ENCODE results near the gene COMMD1.
"Not testable (repeated sequence)": the region's sequence is repeated elsewhere in the genome, so short reads cannot be mapped to it uniquely, and the experiment has no call there.

Gene COMMD1

DNA sequence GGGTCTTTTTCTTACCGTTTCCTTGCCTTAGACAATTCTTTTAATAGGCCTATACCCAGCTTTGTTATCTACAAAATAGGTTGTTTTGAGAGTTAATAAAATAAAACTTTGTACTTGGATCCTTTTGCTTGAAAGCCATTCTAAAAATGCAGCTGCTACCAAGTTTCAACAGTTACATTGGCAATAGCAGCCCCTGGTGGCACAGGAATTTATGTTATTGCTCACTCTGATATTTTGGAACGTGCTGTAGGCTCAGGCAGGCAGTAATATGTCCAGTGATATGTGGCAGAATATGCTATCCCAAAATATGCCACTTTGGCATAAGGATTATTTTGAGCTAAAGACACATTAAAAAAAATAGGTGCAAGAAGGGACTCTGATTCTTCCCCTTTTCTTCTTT lies 6.7 kb upstream of the COMMD1 start:
- Histone ChIP-seq H2AFZ (ENCODE audit: low read depth, low read length) (no peak overlapping the region), H3K27me3 (ENCODE audit: insufficient read depth, low read length) (no peaks in the 10 kb centered on the region), H3K9me3 (ENCODE audit: low read length) (no peaks in the 10 kb centered on the region), H3K36me3 (ENCODE audit: insufficient read depth, low read length) (no peaks in the 10 kb centered on the region), H3K4me1 (ENCODE audit: insufficient read depth, low read length) (no peaks in the 10 kb centered on the region), H3K4me3 (ENCODE audit: low read length) (no peak overlapping the region)

DNA sequence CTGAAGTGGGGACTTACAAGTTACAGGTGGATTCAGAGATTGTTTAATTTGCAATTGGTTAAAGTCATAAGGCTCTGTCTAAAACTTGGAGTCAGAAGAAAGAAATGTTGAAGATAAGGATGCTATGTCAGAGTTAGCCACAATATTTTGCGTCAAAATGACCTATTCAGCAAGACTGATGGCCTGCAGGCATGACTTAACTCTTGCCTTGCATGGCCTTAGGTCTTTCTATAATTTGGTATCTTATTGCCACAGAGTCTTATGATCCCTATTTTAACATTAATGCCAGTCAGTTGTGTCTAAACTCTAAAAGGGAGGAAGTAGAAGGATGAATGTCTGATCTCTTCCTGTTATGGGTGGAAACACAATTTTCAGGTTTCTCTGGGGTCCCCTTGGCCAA lies 5.2 kb upstream of the COMMD1 start:
- H2AFZ ChIP-seq (ENCODE audit: low read depth, low read length) = no peak overlapping the region
- H3K27me3 ChIP-seq (ENCODE audit: insufficient read depth, low read length) = no peaks in the 10 kb centered on the region
- H3K9me3 ChIP-seq (ENCODE audit: low read length) = no peaks in the 10 kb centered on the region
- H3K36me3 ChIP-seq (ENCODE audit: insufficient read depth, low read length) = no peaks in the 10 kb centered on the region
- H3K4me1 ChIP-seq (ENCODE audit: insufficient read depth, low read length) = peaks cover 2% of the 10 kb centered on the region
- H3K4me3 ChIP-seq (ENCODE audit: low read length) = no peak overlapping the region

DNA sequence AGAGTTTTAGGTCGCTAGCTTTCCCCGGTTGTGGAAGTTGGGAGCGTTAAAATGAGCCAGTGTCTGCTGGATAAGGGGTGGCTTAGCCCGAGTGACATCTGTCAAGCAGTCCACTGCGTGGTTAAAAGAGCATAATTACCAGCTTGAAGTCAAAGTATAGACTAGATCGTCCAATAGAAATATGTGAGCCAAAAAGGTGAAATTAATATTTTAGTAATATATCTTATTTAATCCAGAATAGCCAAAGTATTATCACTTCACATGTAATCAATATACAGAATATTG lies 654 bp downstream of the COMMD1 start:
- H3K4me1 ChIP-seq (ENCODE audit: insufficient read depth, low read length) = peaks cover 5% of the 10 kb centered on the region
- no peaks in the 10 kb centered on the region for H3K36me3 ChIP-seq (ENCODE audit: insufficient read depth, low read length)
- peak overlapping the region; percentile 91 for H2AFZ ChIP-seq (ENCODE audit: low read depth, low read length)
- H3K27me3 ChIP-seq (ENCODE audit: insufficient read depth, low read length) = no peaks in the 10 kb centered on the region
- H3K4me3 ChIP-seq (ENCODE audit: low read length) = peak overlapping the region; percentile 84
- H3K9me3 ChIP-seq (ENCODE audit: low read length) = no peaks in the 10 kb centered on the region

DNA sequence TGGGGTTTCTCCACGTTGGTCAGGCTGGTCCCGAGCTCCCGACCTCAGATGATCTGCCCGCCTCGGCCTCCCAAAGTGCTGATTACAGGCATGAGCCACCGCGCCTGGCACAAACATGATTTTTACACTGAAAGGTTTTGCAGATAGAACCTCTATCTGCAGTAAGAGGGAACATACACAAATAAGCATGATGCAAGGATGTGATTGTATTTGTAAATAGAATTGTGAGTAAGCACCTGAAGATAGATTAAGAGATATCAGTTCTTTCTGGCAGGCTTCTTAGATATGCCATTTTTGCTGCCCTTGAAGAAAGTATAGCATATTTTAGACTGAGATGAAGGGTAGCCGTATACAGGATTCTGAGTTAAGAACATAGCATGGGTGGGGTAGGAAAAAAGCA lies 3.6 kb downstream of the COMMD1 start:
- Histone ChIP-seq H2AFZ (ENCODE audit: low read depth, low read length) (no peak overlapping the region), H3K9me3 (ENCODE audit: low read length) (no peaks in the 10 kb centered on the region), H3K27me3 (ENCODE audit: insufficient read depth, low read length) (no peaks in the 10 kb centered on the region), H3K4me1 (ENCODE audit: insufficient read depth, low read length) (peaks cover 5% of the 10 kb centered on the region), H3K36me3 (ENCODE audit: insufficient read depth, low read length) (no peaks in the 10 kb centered on the region), H3K4me3 (ENCODE audit: low read length) (no peak overlapping the region)

DNA sequence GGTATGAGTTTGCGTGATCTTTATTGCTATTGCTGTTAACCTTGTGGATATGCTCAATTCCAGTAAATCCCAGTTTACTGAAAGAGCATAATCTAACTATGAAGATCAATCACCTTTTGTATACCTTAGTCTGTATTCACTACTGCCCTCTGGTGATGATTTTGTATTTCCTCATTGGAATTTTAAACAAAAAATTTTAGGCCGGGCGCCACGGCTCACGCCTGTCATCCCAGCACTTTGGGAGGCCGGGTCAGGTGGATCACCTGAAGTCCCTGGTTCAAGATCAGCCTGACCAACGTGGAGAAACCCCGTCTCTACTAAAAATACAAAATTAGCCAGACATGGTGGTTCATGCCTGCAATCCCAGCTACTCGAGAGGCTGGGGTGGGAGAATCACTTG lies 5.1 kb downstream of the COMMD1 start:
- Histone ChIP-seq H3K9me3 (ENCODE audit: low read length) (no peaks in the 10 kb centered on the region), H3K4me1 (ENCODE audit: insufficient read depth, low read length) (peaks cover 3% of the 10 kb centered on the region)

DNA sequence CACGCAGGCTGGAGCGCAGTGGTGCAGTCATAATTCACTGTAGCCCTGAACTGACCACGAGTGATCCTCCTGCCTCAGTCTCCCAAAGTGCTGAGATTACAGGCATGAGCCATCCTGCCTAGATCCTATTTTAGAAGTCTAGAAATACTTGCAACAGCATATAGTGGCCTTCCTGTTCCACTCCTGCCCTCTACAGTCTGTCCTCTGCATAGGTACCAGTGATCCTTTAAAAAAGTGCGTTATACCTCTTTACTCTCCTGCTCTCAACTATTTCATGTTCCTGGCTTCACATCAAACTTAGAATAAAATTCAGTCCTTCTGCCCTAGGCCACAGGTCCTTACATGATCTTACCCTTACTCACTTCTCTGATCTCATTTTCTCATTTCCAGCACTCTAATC lies 6.0 kb downstream of the COMMD1 start:
- no peaks in the 10 kb centered on the region for H3K27me3 ChIP-seq (ENCODE audit: insufficient read depth, low read length)
- H3K4me1 ChIP-seq (ENCODE audit: insufficient read depth, low read length) = peaks cover under 1% of the 10 kb centered on the region
- H2AFZ ChIP-seq (ENCODE audit: low read depth, low read length) = no peak overlapping the region
- H3K9me3 ChIP-seq (ENCODE audit: low read length) = no peaks in the 10 kb centered on the region
- H3K36me3 ChIP-seq (ENCODE audit: insufficient read depth, low read length) = no peaks in the 10 kb centered on the region
- H3K4me3 ChIP-seq (ENCODE audit: low read length) = no peak overlapping the region

More for the DNA sequence above, 5.1 kb downstream of the COMMD1 start:
- Histone ChIP-seq H3K4me3 (ENCODE audit: low read length) (no peak overlapping the region), H2AFZ (ENCODE audit: low read depth, low read length) (no peak overlapping the region), H3K36me3 (ENCODE audit: insufficient read depth, low read length) (no peaks in the 10 kb centered on the region), H3K27me3 (ENCODE audit: insufficient read depth, low read length) (no peaks in the 10 kb centered on the region)

DNA sequence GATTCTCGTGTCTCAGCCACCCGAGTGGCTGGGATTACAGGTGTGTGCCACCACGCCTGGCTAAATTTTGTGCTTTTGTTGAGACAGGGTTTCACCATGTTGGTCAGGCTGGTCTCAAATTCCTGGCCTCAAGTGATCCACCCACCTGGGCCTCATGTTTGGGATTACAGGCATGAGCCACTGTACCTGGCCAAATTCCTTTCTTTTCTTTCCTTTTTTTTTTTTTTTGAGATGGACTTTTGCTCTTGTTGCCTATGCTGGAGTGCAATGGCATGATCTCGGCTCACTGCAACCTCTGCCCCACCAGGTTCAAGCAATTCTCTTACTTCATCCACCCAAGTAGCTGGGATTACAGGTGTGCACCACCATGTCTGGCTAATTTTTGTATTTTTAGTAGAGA lies 9.3 kb downstream of the COMMD1 start:
- H3K9me3 ChIP-seq (ENCODE audit: low read length); H2AFZ ChIP-seq (ENCODE audit: low read depth, low read length); H3K4me1 ChIP-seq (ENCODE audit: insufficient read depth, low read length); H3K36me3 ChIP-seq (ENCODE audit: insufficient read depth, low read length); H3K27me3 ChIP-seq (ENCODE audit: insufficient read depth, low read length); H3K4me3 ChIP-seq (ENCODE audit: low read length): not testable (repeated sequence)

DNA sequence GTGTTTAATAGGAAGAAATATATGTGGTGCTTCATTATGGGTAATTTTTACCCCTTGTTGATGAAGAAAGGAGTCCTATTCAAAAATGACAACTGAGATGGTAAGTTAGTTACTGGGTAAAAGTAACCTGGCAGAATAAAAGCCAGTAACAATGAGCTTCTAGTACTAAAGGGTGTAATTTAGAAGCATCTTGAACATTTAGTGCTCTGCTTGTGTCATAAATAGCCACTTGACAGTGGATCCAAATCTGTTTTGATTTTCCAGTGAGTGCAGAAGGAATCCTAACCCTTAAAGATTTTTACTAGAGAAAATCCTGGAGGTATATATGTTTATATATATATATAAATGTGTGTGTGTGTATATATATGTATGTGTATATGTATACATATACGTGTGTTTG lies 15.1 kb downstream of the COMMD1 start:
- no peak overlapping the region for H2AFZ ChIP-seq (ENCODE audit: low read depth, low read length)
- H3K36me3 ChIP-seq (ENCODE audit: insufficient read depth, low read length) = no peaks in the 10 kb centered on the region
- no peaks in the 10 kb centered on the region for H3K4me1 ChIP-seq (ENCODE audit: insufficient read depth, low read length)
- H3K9me3 ChIP-seq (ENCODE audit: low read length) = no peaks in the 10 kb centered on the region
- no peak overlapping the region for H3K4me3 ChIP-seq (ENCODE audit: low read length)
- H3K27me3 ChIP-seq (ENCODE audit: insufficient read depth, low read length) = no peaks in the 10 kb centered on the region

DNA sequence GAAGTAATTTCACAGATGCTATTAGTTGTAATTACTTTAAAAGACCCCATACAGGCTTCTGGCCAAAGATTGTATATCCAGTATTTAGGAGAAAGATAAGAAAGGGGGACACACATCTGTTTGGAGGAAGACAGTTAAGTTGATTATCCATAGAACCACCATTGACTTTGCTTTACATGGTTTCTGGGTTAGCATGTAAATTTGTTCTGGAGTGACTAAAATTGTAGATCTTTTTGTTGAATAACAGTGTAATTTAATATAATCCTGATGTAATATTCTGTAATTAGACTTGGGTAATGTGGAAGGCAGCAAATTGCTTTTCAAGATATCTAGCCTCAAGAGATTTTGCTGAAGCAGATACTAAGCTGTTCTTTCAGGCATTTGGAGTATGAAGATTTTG lies 17.2 kb downstream of the COMMD1 start:
- Histone ChIP-seq H3K4me1 (ENCODE audit: insufficient read depth, low read length) (no peaks in the 10 kb centered on the region), H3K9me3 (ENCODE audit: low read length) (no peaks in the 10 kb centered on the region), H3K36me3 (ENCODE audit: insufficient read depth, low read length) (no peaks in the 10 kb centered on the region), H3K4me3 (ENCODE audit: low read length) (no peak overlapping the region), H2AFZ (ENCODE audit: low read depth, low read length) (no peak overlapping the region), H3K27me3 (ENCODE audit: insufficient read depth, low read length) (no peaks in the 10 kb centered on the region)

DNA sequence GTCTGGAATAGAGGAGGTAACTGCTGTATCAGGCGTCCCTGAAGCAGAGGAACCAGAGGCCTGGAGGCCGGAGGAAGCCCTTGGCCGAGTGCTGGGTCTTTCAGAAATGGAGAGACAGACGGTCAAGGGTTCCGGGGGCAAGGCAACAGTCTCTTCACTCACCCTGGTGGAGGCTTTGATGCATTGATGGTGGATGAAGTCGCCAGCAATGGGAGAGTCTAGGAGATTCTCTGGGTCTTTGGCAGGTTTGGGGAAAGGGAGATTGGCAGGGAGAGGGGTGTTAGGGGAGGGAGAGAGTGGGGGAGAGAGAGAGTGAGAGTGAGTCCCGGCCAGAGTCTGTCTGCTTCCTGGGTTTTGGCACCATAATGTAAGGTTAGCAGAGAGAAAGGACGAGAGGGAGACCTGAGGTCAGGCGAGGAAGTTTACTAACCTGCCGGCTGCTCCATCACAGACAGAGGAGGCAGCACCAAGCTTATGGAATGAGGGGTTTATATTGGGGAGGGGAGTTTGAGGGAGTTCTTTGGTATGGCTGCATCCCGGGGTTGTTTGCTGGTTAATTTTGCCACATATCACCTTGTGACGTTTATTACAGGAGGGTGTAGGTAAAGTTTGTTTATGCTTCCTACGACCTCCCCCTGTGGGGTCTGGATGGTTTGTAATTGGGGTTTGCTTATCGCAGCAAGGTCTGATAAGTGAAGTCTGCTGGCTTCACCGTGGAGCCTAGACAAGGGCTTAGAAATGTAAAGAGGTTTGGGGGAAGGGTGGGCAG lies 19.6 kb downstream of the COMMD1 start:
- Histone ChIP-seq H3K9me3 (ENCODE audit: low read length) (no peaks in the 10 kb centered on the region), H2AFZ (ENCODE audit: low read depth, low read length) (no peak overlapping the region), H3K4me1 (ENCODE audit: insufficient read depth, low read length) (no peaks in the 10 kb centered on the region), H3K4me3 (ENCODE audit: low read length) (no peak overlapping the region), H3K36me3 (ENCODE audit: insufficient read depth, low read length) (no peaks in the 10 kb centered on the region), H3K27me3 (ENCODE audit: insufficient read depth, low read length) (no peaks in the 10 kb centered on the region)

DNA sequence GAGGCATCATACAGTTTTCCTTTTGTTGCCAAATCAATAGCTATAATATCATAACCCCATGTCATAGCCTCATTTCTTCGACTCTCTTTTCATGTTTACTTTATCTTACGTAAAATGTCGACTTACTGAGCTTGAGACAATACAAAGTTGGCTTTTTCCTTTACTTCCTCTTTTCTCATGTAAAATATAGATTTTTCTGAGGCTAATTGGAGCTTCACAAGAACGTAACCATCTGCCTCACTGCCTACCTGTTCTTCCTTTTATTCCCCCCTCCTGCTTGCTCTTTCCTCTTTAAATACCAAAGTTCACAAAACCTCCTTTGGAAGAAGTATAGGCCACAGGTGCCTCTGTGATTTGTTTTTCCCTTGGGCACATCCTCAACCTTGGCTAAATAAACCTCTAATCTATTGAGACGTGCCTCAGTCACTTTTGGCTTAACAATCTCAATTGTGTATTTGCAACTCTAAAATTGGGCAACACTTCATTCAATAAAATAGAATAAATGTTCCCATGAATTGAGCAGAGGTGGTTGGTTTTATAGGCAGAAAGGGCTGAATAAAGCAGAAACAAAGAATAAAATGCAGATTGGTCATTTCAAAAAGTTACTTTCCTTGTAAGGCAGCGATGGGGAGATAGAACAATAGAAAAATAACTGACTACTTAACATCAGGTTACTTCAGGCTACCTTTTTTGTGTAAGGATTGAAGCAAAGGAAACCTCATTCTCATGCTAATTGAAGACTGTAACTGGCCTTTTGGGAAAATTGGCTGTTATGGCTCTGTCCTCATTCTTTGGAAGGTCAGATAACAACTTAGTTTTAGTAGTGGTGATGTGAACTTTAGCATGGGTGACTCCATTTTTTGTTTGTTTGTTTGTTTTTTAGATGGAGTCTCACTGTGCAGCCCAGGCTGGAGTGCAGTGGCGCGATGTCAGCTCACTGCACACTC lies 21.3 kb downstream of the COMMD1 start:
- no peak overlapping the region for H3K4me3 ChIP-seq (ENCODE audit: low read length)
- H3K4me1 ChIP-seq (ENCODE audit: insufficient read depth, low read length) = no peaks in the 10 kb centered on the region
- H3K27me3 ChIP-seq (ENCODE audit: insufficient read depth, low read length) = no peaks in the 10 kb centered on the region
- no peaks in the 10 kb centered on the region for H3K9me3 ChIP-seq (ENCODE audit: low read length)
- H2AFZ ChIP-seq (ENCODE audit: low read depth, low read length) = no peak overlapping the region
- H3K36me3 ChIP-seq (ENCODE audit: insufficient read depth, low read length) = no peaks in the 10 kb centered on the region

DNA sequence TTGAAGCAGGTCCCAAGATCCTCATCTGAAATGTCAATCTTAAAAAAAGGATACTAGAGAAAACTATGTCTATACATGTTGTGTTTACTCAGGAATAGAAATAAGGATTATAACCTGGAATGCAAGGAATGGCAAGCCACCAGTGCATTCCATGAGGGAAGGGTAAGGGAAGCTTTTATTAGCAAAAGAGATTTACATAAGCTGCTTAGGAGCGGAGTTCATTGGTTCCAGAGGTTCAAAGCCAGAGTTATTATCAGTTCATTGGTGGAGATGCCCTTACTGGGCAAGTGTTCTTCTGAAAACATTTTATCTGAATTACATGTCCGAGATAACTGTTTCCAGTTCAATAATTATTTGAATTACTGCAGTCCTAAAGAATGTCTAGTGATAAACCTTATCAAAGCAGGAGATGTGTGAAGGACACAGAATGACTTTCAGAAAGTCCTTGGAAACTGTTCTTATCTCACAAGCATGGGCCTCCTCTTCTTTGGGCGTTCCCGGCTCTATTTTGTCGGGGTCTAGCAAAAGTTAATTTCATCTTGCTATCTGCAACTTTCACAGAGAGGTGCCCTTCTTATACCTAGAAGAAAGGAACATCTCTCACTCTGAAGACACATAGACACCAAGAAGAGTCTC lies 23.5 kb downstream of the COMMD1 start:
- Histone ChIP-seq H3K4me1 (ENCODE audit: insufficient read depth, low read length) (no peaks in the 10 kb centered on the region), H3K36me3 (ENCODE audit: insufficient read depth, low read length) (no peaks in the 10 kb centered on the region), H3K9me3 (ENCODE audit: low read length) (peaks cover 7% of the 10 kb centered on the region), H2AFZ (ENCODE audit: low read depth, low read length) (no peak overlapping the region), H3K27me3 (ENCODE audit: insufficient read depth, low read length) (no peaks in the 10 kb centered on the region), H3K4me3 (ENCODE audit: low read length) (no peak overlapping the region)

DNA sequence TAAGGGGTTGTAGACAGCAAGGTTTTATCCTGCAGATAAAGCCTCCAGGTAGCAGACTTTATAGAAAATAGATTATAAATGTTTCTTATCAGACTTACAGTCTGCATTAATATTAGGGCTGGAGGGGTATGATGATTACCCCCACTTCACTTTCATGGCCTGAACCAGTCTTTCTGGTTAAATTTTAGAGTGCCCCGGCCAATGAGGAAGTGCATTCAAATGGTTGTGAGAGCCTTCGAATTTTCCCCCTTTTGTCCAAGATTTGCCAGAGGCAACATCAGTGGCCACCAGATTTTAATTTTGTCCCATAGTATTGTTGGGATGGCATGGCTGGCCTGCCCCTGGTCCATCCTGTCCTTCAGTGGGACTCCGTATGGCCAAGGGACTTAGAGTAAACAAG lies 31.6 kb downstream of the COMMD1 start:
- Histone ChIP-seq H2AFZ (ENCODE audit: low read depth, low read length) (no peak overlapping the region), H3K4me3 (ENCODE audit: low read length) (no peak overlapping the region), H3K27me3 (ENCODE audit: insufficient read depth, low read length) (no peaks in the 10 kb centered on the region), H3K4me1 (ENCODE audit: insufficient read depth, low read length) (no peaks in the 10 kb centered on the region), H3K36me3 (ENCODE audit: insufficient read depth, low read length) (no peaks in the 10 kb centered on the region), H3K9me3 (ENCODE audit: low read length) (peaks cover 7% of the 10 kb centered on the region)

Measured in neuron (in vitro differentiated cells).